IPS DF 6.9 (cell line): ENCODE data around the gene SLC9C1.

Experiments
- DNase-seq: peaks from one replicate; pipeline ENCODE4 v3.0.0-alpha.2; 2013; ENCODE audit warnings: low read depth, low spot score
- H3K27ac ChIP-seq: one replicate; pipeline ENCODE4 v1.5.1; 2013; ENCODE audit warnings: low read length, control low read depth
- H3K27me3 ChIP-seq: 2 replicates; pipeline ENCODE4 v1.6.1; 2013; ENCODE audit warnings: mild to moderate bottlenecking, low read length; ENCODE audit not compliant: control insufficient read depth, insufficient read depth
- H3K36me3 ChIP-seq: 2 replicates; pipeline ENCODE4 v1.6.1; 2013; ENCODE audit warnings: low read length; ENCODE audit not compliant: control insufficient read depth, insufficient read depth
- H3K4me1 ChIP-seq: 2 replicates; pipeline ENCODE4 v1.6.1; 2013; ENCODE audit warnings: low read length; ENCODE audit not compliant: control insufficient read depth, insufficient read depth
- H3K4me3 ChIP-seq: 2 replicates; pipeline ENCODE4 v1.5.1; 2013; ENCODE audit warnings: mild to moderate bottlenecking, low read length
- H3K9me3 ChIP-seq: 2 replicates; pipeline ENCODE4 v1.6.1; 2013; ENCODE audit warnings: low read length, inconsistent platforms; ENCODE audit not compliant: control insufficient read depth, insufficient read depth
- whole genome bisulfite sequencing: extraction: QIAGEN DNeasy Blood & Tissue Kit; methylation state at CpG from one replicate; pipeline ENCODE4 v1.1.7; 2013; ENCODE audit warnings: mixed read lengths, missing lambda C conversion rate; ENCODE audit not compliant: insufficient read length, insufficient coverage; 5-methylcytosine and 5-hydroxymethylcytosine counted together

SLC9C1 gene

DNA sequence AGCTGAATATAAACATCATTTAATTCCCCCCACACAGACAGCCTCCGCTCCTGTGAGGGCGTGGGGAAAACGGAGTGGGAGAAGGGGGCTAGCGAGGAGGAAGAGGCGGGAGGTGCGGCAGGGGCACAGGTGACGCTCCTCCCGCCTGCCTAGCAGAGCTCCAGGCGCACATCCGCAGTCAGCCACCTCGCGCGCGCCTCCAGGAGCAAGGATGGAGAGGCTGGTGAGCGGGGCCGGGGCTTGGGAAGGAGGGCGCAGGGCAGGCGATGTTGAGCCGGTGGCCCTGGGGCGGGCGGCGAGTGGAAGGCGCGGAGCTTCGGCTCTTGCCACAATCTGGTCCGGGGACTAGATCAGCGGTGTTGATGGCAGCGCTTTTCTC lies 39.0 kb upstream of the SLC9C1 start, which contains the start of gene CD200:
TSS of gene CD200 (plus strand) at position 155 of the 379 bp plus-strand sequence. CDS start at position 212, 57 bp downstream.
- DNase-seq, result no peak

DNA sequence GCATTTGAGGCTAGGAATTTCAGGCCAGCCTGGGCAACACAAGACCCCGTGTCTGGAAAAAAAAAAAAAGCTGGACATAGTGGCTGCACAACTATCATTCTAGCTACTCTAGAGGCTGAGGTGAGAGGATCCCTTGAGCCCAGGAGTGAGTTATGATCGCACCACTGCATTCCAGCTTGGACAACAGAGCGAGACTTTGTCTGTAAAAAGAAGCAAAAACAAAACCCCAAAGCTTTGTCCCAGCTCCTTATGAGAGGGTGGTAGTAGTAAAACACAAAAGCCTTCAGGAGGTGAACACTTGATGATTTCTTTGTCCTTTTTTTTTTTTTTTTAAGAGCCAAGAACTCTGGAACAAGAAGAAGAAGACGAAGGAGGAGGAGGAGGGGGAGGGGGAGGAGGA lies 37.8 kb upstream of the SLC9C1 start:
- Histone ChIP-seq H3K4me1 (peaks cover 5% of the 10 kb centered on the region), H3K9me3 (no peaks in the 10 kb centered on the region), H3K4me3 (no peak overlapping the region), H3K27me3 (no peaks in the 10 kb centered on the region), H3K27ac (no peak overlapping the region), H3K36me3 (no peaks in the 10 kb centered on the region; the same call in 1 of the 2 replicates)
- WGBS, result no CpG with 5 or more reads among the region's 4 CpGs
- DNase-seq, result no peak

More for the DNA sequence above, 39.0 kb upstream of the SLC9C1 start, which contains the start of gene CD200:
- Histone ChIP-seq H3K27ac (no peak within 1 kb of the TSS), H3K9me3 (no peaks in the 10 kb centered on the region), H3K27me3 (no peaks in the 10 kb centered on the region), H3K36me3 (no peaks in the 10 kb centered on the region; the same call in 1 of the 2 replicates), H3K4me3 (peak within 1 kb of the TSS; percentile 59; the same call in 1 of the 2 replicates), H3K4me1 (peaks cover 5% of the 10 kb centered on the region)
- WGBS, result no CpG with 5 or more reads among the region's 28 CpGs

DNA sequence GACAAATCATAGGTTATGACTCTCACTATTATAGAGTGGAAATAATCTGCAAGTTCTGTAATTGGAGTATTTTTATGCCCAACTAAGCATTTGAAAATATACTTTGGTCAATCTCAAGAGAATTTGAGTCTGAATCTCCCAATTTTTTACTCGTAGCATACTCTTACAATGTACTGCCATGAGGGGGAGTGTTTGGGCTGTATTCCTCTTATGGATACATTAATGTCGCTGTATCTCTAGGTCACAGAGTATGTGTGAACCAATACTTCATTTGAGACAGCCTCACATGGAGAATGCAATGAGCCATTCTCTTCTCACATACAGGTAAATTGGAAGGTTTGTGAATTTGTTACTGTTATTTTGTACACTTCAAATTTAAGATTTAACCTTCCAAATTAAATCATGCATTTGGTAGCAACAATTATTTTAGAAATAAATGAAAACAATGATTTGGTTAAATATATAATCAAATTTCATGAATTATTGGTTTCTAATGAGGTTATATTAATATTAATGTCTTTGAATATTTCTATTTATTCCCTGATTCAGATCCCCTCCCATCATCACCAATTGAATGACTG lies 33.4 kb upstream of the SLC9C1 start:
- no peak for DNase-seq
- WGBS, result no CpG with 5 or more reads among the region's 2 CpGs
- Histone ChIP-seq H3K4me1 (no peaks in the 10 kb centered on the region), H3K27ac (no peak overlapping the region), H3K4me3 (no peak overlapping the region), H3K27me3 (no peaks in the 10 kb centered on the region), H3K36me3 (no peaks in the 10 kb centered on the region), H3K9me3 (no peaks in the 10 kb centered on the region)

DNA sequence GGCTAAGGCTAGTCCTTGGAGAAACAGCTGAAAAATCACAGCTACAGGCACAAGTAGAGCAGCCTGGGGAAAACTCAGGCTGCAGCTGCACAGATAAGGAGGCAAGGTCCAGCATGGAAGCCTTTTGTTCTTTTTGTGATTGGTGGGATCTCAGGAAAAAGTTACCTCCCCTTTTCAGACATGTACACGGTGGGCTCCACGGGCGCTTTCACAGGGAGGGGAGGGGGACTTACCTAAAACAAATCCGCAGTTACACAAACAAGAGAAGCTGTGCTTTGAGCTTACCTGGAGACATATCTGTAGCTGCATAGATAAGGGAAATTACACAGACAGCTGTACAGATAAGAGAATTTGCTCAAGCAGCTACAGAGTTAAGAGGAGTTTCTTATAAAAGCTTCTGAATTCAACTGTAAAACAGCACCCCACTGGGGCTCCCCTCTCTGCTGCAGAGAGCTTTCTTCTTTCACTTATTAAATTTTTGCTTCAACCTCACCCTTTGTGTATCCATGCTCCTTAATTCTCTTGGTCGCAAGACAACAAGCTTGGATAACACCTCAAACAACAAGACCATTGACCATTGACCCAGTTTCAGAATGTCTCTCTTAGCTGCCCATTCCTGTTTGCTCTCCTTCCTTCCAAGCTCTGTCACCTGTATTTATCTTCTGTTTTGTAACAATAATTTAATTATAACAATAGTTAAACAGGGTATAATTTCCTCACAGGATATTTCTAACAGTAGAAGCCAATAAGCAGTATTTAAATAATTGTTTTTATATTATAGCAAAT lies 28.0 kb upstream of the SLC9C1 start:
- Histone ChIP-seq H3K36me3 (no peaks in the 10 kb centered on the region), H3K27ac (no peak overlapping the region), H3K27me3 (no peaks in the 10 kb centered on the region), H3K4me3 (no peak overlapping the region), H3K4me1 (peaks cover 3% of the 10 kb centered on the region; the same call in 1 of the 2 replicates), H3K9me3 (no peaks in the 10 kb centered on the region)
- no CpG with 5 or more reads among the region's 5 CpGs for WGBS
- DNase-seq, result no peak

DNA sequence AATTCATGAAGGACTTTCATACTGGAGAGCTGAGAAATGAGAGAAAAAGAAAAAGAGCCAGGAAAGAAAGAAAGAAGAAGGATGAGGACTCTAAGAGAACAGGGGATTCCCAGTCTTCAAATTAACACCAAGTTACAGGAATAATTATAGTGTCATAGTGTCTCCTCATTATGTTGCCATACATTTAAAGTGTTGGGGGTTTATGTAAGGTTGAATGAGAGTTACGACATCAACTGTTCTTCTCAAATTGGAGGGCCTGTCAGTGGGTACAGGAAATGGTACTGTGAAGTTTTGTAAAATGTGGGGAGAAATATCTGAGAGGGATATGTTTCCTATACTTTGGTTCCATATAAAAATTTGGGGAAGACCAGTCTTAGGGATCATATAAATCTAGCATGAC lies 26.7 kb upstream of the SLC9C1 start:
- no peak overlapping the region for H3K27ac ChIP-seq
- H3K36me3 ChIP-seq, result no peaks in the 10 kb centered on the region
- no peaks in the 10 kb centered on the region; the same call in 1 of the 2 replicates for H3K9me3 ChIP-seq
- H3K4me1 ChIP-seq, result peaks cover 3% of the 10 kb centered on the region; the same call in 1 of the 2 replicates
- H3K4me3 ChIP-seq, result no peak overlapping the region
- no CpG with 5 or more reads among the region's 1 CpG for WGBS
- no peaks in the 10 kb centered on the region for H3K27me3 ChIP-seq
- DNase-seq, result no peak

DNA sequence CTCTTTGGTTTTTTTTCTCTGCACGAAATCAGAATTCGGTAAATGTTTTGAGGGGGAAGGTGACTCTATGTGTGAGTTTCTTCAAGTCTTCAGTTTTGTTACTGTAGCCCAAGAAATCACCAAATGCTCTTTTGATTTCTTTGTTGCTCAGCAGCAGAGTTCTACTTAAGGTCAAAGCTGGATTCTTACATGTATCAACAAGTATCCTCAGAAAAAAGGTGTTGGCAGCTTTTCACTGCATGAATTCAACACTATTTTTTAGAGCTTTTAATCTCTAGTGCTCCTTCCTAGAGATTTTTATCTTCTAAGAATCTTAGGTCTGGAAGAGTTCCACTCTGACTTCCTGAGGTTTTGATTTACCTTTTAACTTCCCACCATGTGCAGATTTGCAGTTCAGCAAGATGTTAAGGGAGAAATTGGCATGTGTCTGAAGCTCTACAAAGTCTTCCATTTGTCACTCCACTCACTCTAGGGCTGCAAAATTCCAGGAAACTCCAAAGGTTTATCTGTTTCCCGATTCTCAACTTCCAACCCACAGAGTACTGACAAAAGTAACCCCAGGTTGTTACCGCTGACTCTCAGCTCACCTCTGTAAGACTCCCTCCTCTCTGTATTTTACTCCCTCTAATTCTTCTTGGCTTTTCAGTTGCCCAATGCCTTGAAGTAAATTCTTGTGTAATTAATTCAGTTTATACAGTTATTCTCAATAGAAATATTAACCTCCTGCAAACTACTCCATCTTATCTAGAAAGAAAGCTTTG lies 25.7 kb upstream of the SLC9C1 start:
- WGBS, result no CpG with 5 or more reads among the region's 4 CpGs
- H3K4me3 ChIP-seq, result no peak overlapping the region
- no peak overlapping the region for H3K27ac ChIP-seq

DNA sequence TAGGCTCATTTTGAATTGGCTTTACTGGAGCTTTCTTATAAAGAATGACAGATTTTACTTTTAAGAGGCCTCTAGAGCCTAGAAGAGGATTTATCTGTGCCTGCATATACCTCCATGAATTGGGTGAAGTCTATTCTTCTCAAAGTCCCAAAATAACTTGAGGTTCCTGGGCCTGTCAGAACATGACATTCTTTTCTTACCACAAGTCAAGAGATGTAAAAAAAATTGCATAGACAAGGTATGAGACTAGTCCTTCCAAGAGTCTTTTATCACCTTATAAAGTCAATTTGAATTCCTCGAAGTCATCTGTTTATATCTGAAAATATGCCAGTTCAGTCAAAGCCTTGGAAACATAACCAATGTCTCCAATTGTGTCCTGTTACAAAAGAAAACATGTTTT lies 21.8 kb upstream of the SLC9C1 start:
- DNase-seq, result no peak
- WGBS, result no CpG with 5 or more reads among the region's 1 CpG
- no peaks in the 10 kb centered on the region for H3K27me3 ChIP-seq
- H3K4me1 ChIP-seq, result no peaks in the 10 kb centered on the region
- H3K4me3 ChIP-seq, result no peak overlapping the region
- no peaks in the 10 kb centered on the region for H3K36me3 ChIP-seq
- H3K27ac ChIP-seq, result no peak overlapping the region
- no peaks in the 10 kb centered on the region; the same call in 1 of the 2 replicates for H3K9me3 ChIP-seq

More for the DNA sequence above, 25.7 kb upstream of the SLC9C1 start:
- Histone ChIP-seq H3K27me3 (no peaks in the 10 kb centered on the region), H3K36me3 (no peaks in the 10 kb centered on the region), H3K4me1 (peaks cover 3% of the 10 kb centered on the region; the same call in 1 of the 2 replicates), H3K9me3 (no peaks in the 10 kb centered on the region; the same call in 1 of the 2 replicates)
- DNase-seq, result no peak

DNA sequence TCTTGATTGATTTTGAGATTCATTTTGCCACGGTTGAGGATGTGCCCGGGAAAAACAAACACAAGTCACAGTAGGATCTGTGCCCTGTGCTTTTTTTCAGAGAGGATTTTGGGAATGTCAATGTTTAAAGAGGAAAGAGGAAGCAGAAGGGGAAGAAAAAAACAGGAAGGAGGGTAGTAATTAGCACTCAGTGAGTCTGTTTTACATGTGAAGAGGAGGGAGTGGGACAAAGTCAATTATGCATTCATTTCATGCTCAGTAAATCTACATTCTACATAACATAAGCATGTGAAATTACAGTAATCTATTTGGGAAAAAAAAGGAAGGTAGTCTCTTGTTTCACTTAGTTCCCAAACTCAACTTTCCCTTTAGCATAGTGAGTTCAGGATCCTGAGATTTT lies 20.6 kb upstream of the SLC9C1 start:
- H3K27me3 ChIP-seq, result no peaks in the 10 kb centered on the region
- no CpG with 5 or more reads among the region's 2 CpGs for WGBS
- no peaks in the 10 kb centered on the region for H3K4me1 ChIP-seq
- no peak overlapping the region for H3K4me3 ChIP-seq
- peak overlapping the region; percentile 86 for H3K27ac ChIP-seq
- H3K9me3 ChIP-seq, result no peaks in the 10 kb centered on the region; the same call in 1 of the 2 replicates
- no peaks in the 10 kb centered on the region for H3K36me3 ChIP-seq
- no peak for DNase-seq

DNA sequence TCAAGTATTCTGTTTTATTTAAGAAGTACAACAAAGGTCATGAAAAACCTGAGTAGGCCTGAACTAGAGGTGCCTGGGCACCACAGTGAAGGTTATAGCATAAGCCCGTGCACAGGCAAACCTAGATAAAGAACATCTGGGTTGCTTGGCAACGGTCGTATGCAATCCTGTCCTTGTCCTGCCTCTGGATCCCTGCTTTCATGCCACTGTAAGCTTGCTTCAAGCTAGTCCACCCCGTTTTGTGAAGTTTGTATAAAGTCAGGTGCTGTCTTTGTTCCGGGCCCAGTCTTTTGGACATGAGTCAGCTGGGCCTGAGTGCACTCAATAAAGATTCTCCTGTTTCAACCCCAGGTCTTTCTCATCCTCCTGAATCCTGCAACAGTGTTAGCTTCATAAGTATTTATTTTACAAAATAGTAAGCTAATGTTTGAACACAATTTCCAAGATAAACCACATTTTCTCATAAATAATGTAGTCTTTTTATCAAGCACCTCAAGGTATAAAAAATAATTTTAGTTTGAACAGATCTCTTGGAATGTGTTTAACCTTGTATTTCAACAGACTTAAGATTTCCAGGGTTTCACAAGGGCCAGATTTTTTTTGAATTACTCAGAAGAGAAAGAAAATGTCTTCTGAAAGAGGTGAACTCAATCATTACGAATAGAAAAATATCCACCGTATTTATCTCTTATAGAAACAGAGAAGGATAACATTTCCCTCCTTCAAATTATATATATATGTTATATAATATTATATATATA lies 14.3 kb upstream of the SLC9C1 start:
- Histone ChIP-seq H3K4me3 (no peak overlapping the region), H3K27ac (no peak overlapping the region), H3K9me3 (no peaks in the 10 kb centered on the region), H3K4me1 (peaks cover 1% of the 10 kb centered on the region; the same call in 1 of the 2 replicates), H3K36me3 (no peaks in the 10 kb centered on the region), H3K27me3 (no peaks in the 10 kb centered on the region)
- no peak for DNase-seq
- WGBS, result no CpG with 5 or more reads among the region's 7 CpGs

DNA sequence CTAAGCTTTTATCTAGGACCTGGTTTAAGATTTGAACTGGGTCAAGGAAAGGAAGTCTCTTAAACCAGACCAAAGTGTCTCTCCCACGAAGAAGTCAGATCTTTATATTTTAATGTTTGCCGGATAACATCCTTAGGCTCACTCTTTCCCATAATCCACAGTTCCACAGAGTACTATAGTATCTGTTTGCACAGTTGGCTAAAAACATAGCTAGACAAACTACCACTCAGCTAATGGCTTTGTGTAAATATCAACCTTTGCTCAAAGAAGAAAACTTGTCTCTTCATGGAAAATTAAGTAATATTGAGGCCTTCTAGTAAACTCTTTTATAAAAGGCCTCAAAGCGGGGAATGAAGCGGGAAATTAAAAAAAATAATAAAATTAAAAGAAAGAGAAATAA lies 13.5 kb upstream of the SLC9C1 start:
- Histone ChIP-seq H3K4me1 (peaks cover 4% of the 10 kb centered on the region; the same call in 1 of the 2 replicates), H3K4me3 (no peak overlapping the region), H3K27me3 (no peaks in the 10 kb centered on the region), H3K9me3 (no peaks in the 10 kb centered on the region), H3K36me3 (no peaks in the 10 kb centered on the region), H3K27ac (no peak overlapping the region)
- WGBS, result no CpG with 5 or more reads among the region's 4 CpGs
- no peak for DNase-seq
